Globus pallidus (tissue), 1 donor: ENCODE data around the gene CCL24.
"Not testable (repeated sequence)": the region's sequence is repeated elsewhere in the genome, so short reads cannot be mapped to it uniquely, and the experiment has no call there.

ENCODE experiments used
- DNase-seq: peaks from one replicate; pipeline ENCODE4 v3.0.0-alpha.2; 2015; ENCODE audit warnings: low spot score

The CCL24 gene

GRCh38 chr7:75780647-75781273, 32.8 kb downstream of the CCL24 start:
- DNase-seq, result not testable (repeated sequence)

DNA sequence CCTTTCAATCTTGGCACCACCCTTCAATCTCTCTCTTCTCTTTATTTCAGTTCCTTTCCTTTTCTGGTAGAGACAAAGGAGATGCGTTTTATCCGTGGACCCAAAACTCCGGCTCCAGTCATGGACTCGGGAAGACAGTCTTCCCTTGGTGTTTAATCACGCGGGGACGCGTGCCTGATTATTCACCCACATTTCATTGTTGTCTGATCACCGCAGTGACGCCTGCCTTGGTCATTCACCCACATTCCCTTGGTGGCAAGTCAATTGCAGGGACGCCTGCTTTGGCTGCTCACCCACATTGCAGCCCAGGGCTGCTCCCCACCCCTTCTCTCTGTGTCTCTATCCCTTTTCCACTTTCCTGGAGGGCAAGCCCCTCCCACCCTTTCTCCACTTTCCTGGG, 34.1 kb downstream of the CCL24 start:
- DNase-seq, result not testable (repeated sequence)

- not testable (repeated sequence) for DNase-seq
Observed at GRCh38 chr7:75779035-75779434, 34.6 kb downstream of the CCL24 start.

- DNase-seq, result no peak
Observed at GRCh38 chr7:75776295-75776971, 37.2 kb downstream of the CCL24 start.

DNA sequence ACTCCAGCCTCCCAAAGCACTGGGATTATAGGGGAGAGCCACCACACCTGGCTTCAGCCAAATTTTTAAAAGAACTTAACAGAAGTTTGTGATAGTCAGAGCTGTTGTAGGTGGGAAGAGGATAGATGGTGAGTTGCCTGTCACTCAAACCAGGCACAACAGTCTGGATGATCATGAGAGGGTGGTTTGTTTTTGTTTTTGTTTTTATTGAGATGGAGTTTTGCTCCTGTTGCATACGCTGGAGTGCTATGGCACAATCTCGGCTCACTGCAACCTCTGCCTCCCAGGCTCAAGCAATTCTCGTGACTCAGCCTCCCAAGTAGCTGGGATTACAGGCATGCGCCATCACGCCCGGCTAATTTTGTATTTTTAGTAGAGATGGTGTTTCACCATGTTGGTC, 39.6 kb downstream of the CCL24 start:
- DNase-seq, result not testable (repeated sequence)

DNA sequence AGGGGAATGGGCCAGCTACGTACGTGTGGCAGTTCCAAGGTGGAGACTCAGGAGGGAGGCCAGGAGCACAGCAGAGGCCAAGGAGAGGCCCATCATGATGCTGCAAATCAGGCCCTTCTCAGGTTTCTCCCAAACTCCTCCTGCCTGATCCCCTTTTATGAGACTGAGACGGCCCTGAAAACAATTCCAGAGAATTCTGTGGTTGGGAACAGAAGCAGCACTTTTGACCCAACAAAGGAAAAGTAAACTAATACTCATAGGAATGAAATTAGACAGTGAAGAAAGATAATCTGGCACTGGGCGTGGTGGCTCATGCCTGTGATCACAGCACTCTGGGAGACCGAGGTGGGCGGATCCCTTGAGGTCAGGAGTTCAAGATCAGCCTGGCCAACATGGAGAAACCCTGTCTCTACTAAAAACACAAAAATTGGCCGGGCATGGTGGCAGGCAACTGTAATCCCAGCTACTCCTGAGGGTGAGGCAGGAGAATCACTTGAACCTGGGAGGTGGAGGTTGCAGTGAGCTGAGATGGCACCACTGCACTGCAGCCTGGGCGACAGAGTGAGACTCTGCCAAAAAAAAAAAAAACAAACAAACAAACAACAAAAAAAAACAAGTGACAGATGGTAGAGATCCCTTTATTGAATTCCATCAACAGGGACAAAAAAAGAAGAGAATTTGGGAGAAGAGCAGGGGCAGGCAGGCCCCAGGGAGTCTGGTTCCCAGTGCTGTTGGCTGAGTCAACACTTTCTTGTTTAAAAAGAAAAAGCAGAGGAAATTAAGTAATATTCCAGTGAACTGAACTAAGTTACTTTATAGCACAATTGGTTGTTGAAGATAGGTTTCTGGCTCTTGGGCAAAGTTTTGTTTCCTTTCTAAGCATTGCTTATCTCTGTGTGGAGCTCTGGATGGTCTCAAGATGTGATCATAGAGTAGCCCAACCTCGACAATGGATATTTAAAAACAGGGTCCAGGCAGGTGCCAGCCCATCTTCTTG, 41.2 kb downstream of the CCL24 start, which contains the start of gene CCL26:
Gene CCL26 (minus strand): TSS at position 131 of the 997 bp plus-strand sequence. CDS start 35 bp downstream, at position 96.
- DNase-seq, result no peak

GRCh38 chr7:75771224-75771623, 42.4 kb downstream of the CCL24 start:
- no peak for DNase-seq

- DNase-seq, result peak; percentile 72
Observed at GRCh38 chr7:75762350-75762917, 51.2 kb downstream of the CCL24 start.

- not testable (repeated sequence) for DNase-seq
Observed at GRCh38 chr7:75761801-75762200, 51.8 kb downstream of the CCL24 start.
